ENCODE measurements around the gene PLB1.

The PLB1 gene

GRCh38 chr2:28631514-28632206 lies 135.8 kb downstream of the PLB1 start:
- DNase-seq: no peak

GRCh38 chr2:28632791-28633190 lies 136.9 kb downstream of the PLB1 start:
- no peak for DNase-seq

DNA sequence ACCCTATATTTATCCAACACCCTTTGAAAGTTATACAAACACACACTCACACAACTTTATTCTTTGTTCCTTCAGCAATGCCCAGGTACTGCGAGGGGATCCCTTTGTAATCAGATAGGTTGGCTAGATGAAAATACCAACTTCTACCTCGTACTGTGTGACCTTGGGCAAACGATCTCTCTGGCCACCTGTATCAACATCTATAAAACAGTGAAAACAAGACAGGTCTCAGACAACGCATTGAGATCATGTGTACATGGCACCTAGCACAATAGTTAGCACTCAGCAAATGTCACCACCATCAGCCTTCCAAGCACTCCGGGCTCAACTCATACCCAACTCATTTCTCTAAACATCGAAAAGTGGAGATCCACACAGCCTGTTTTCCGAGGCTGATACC lies 137.3 kb downstream of the PLB1 start:
- no peak for DNase-seq

DNA sequence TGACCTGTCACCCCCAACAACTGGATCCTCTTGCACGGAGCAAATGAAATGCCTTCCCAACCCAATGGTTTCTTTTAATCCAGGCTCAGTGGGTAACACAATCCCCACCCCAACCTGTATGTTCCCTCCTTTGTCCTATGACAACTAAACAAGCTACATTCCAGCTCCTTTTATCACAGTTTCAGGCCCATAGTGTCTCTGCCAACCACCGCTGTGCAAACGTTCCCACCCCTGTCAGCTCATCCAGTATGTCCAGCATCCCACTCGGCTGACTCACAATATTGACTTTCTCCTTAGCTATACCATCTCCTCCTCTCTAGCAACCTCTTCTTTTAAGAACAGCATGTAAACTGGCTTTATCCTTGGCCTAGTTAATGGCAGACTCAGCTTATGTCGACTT lies 137.9 kb downstream of the PLB1 start:
- no peak for DNase-seq

GRCh38 chr2:28635191-28635611 lies 139.3 kb downstream of the PLB1 start:
- no peak for DNase-seq

GRCh38 chr2:28636491-28636890 lies 140.6 kb downstream of the PLB1 start:
- DNase-seq: no peak

GRCh38 chr2:28637066-28638047 lies 141.5 kb downstream of the PLB1 start:
- DNase-seq: no peak

DNA sequence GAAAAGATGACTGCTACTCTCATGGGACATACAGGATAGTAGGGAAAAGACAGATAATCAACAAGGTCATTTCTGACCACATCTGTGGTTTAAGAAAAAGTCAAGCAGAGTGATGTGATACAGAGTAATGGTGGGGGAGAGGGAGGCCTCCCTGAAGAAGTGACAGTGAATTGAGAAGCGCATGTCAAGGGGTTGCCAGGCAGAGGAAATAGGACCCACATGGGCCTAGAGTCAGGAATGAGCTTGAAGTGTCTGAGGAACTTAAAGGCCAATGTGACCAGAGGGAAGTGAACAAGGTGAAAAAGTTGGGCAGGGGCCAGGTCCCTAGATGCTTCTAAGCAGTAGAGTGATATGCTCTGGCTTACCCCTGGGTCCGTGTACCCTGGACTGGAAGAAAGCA lies 142.2 kb downstream of the PLB1 start:
- DNase-seq: no peak

- no peak for DNase-seq
These were observed 143.3 kb downstream of the PLB1 start for GRCh38 chr2:28639092-28639691.

DNA sequence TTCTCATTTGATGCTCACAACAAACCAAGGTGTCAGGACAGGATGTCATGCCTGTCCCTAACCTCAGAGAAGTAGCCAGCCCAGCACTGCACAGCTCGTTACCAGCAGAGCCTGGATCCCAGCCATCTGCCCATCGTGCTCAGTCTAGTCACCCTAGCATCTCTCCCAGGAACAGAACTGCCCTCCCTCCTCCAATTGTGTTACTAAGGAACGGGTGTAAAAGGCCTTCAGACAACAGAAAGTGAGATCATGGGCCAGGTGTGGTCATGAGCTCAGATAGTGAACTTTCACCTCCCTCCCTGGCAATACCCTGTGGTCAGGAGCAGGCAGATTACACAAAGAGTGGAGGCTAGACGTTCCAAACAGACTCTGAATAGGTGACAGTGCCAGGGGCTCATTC lies 144.0 kb downstream of the PLB1 start:
- DNase-seq: no peak

- no peak for DNase-seq
These were observed 144.5 kb downstream of the PLB1 start for GRCh38 chr2:28640260-28640907.

DNA sequence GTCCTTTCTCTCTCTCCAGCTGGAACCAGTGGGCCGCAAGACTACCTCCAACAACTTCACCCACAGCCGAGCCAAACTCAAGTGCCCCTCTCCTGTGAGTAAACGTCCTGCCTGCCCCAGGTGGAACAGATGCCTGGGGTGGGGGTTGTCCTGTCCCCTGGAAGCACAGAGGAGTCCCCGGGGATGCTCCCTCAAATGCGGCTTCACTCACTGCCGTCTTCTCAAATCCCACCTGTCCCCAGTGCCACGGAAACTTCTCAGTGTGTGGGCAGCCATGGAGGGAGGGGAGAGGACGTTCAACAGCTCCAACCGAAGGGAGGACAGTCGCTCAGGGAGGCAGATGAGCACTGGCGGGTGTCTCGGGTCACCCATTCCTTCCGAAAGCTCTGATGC lies 145.0 kb downstream of the PLB1 start:
- DNase-seq: no peak

DNA sequence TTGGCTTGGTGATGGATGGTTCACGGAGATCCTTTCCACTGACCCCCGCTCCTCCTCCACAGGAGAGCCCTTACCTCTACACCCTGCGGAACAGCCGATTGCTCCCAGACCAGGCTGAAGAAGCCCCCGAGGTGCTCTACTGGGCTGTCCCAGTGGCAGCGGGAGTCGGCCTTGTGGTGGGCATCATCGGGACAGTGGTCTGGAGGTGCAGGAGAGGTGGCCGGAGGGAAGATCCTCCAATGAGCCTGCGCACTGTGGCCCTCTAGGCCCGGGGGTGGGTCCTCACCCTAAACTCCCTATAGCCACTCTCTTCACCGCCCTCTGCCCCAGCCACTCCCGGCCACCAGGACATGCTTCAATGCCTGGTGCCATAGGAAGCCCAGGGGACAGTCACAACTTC lies 146.9 kb downstream of the PLB1 start:
- DNase-seq: no peak

GRCh38 chr2:28643327-28643726 lies 147.5 kb downstream of the PLB1 start:
- DNase-seq: no peak

GRCh38 chr2:28643911-28644334 lies 148.1 kb downstream of the PLB1 start:
- DNase-seq: no peak

- DNase-seq: no peak
These were observed 148.9 kb downstream of the PLB1 start for GRCh38 chr2:28644760-28645159.

GRCh38 chr2:28645553-28645952 lies 149.7 kb downstream of the PLB1 start:
- no peak for DNase-seq

- DNase-seq: no peak
These were observed 151.8 kb downstream of the PLB1 start for GRCh38 chr2:28647682-28648081.

DNA sequence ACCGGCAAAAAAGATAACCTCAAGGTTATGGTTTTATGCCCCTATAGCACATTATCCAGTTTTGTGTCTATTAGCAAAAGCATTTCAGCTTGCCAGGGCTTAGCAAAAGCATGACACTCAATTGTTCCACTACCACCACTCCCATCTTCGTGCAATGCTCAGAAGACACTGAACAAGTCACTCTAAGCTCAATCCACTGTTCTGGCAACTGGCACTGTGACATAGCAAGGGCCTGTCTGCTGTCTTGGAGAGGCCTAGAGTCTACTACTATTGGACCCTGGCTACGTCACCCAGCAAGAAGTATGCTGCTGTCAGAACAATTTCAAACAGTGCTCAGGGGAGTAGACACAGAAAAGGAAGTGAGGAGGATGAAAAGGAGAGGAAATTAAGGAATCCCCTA lies 152.3 kb downstream of the PLB1 start:
- DNase-seq: no peak

DNA sequence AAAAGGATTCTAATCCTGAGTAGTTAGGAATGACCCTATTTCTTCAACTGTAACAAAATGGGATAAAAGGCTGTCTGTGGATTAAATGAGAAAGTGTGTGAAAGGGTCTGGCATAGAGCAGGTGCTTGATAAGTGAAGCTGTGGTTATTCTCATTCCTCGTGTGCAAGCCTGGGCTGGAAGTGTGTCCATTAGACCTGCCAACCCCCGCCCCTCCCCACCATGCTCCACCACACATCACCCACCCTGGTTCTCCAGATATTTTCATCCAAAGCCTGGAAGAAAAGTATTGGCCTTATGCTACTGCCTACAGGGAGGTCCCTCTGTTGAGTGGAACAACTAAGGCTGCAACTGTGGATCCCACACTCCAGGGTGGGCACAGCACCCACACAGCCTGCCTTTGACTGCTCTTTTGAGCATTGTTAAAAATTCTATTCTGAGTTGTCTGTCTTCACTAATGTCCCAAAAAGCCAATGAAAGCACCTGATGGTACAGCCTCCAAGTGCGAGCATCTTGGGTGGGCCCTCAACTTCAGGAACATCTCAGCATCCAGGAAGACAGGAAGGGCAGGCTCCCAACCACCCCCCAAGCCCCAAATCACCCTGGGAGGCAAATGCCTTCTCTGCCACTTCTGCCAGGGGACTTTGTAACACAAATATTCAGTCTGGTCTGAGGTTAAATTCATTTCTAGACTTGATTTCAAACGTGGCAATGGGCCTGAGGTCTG lies 153.0 kb downstream of the PLB1 start:
- DNase-seq: no peak

DNA sequence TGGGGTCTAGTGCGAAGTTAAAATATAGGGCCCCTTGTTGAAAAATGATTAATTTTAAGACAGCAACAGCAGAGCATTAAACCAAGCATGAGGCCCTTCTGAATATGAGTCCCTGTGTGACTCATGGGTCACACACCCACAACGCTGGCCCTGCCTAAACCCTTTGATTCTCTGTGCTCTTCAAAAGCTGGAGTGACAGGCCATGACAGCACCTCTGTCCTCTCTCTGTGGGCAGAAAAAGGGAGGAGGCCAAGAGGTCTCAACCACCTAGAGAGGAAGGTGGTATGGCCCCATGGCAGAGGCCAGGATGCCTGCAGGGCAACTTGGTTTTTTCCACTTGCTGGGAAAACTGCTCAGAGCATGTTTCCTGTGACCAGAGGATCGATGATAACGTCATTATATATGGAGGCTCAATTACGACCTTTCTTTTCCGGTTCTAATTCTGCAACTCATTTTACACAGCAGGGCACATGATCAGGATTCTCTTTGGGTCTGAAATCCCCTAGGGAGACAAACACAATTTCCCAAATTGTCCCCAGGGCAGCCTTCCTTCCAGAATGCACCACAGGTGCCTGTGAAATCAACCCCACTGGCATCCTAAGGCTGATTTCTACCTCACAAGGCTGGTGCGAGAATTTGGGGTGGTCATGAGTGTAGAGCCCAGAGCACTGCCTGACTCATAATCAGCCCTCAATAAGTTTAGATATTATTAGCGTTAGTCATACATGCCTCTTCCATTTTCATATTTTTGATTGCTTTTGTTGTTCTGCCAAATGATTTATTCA lies 153.8 kb downstream of the PLB1 start:
- no peak for DNase-seq

- no peak for DNase-seq
These were observed 154.4 kb downstream of the PLB1 start for GRCh38 chr2:28650266-28650584.

Measured in retina (tissue), 1 donor.